ENCODE data around the gene C19orf12. TPM values are rescaled to one million over a fixed set of nuclear protein-coding genes. Genes with fewer than 3 reads are reported as not detected.

C19orf12 gene
- total RNA-seq, 4 donors from 2014 or later, result 118 to 324 (median 167) TPM

GRCh38 chr19:29678484-29679106, 36.5 kb downstream of the C19orf12 start:
- TF ChIP-seq CTCF (IDR thresholded peaks at IDR 0.05; ENCODE audit: low read depth), result no peak

GRCh38 chr19:29677001-29677817, 37.9 kb downstream of the C19orf12 start:
- TF ChIP-seq CTCF (IDR thresholded peaks at IDR 0.05; ENCODE audit: low read depth), result no peak

GRCh38 chr19:29676586-29676985, 38.5 kb downstream of the C19orf12 start:
- no peak for TF ChIP-seq CTCF (IDR thresholded peaks at IDR 0.05; ENCODE audit: low read depth)

GRCh38 chr19:29675650-29676186, 39.3 kb downstream of the C19orf12 start:
- TF ChIP-seq CTCF (IDR thresholded peaks at IDR 0.05; ENCODE audit: low read depth), result no peak

GRCh38 chr19:29675120-29675649, 39.9 kb downstream of the C19orf12 start:
- TF ChIP-seq CTCF (IDR thresholded peaks at IDR 0.05; ENCODE audit: low read depth), result no peak

- no peak for TF ChIP-seq CTCF (IDR thresholded peaks at IDR 0.05; ENCODE audit: low read depth)
Measured at GRCh38 chr19:29674374-29675119, 40.5 kb downstream of the C19orf12 start.
